ENCODE measurements around the gene RHO.
"Not testable (repeated sequence)": the region's sequence is repeated elsewhere in the genome, so short reads cannot be mapped to it uniquely, and the experiment has no call there.

The RHO gene

DNA sequence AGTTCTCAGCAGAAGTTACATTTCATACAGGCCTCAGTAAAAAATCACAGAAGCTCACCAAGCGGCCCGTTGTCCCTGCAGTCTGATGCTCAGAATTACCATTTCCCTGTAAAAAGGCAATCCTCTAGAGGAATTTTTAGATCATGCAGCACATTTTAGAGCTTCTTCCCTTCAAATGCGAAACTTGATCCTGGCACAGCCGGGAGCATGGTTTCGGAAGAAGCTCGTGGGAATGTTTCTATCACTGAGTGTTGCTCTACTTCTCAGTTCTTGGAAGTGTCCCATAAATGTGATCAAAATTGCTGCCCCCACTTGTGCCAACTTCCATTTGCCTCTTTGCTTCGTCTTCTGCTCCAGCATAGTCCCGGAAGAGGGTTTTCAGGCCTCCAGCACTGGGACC is 10.8 kb downstream of the RHO start:
- no peak overlapping the region for H3K4me3 ChIP-seq (replicated peaks; ENCODE audit: low read depth, low read length)
- no peak for DNase-seq (ENCODE audit: low read depth)

DNA sequence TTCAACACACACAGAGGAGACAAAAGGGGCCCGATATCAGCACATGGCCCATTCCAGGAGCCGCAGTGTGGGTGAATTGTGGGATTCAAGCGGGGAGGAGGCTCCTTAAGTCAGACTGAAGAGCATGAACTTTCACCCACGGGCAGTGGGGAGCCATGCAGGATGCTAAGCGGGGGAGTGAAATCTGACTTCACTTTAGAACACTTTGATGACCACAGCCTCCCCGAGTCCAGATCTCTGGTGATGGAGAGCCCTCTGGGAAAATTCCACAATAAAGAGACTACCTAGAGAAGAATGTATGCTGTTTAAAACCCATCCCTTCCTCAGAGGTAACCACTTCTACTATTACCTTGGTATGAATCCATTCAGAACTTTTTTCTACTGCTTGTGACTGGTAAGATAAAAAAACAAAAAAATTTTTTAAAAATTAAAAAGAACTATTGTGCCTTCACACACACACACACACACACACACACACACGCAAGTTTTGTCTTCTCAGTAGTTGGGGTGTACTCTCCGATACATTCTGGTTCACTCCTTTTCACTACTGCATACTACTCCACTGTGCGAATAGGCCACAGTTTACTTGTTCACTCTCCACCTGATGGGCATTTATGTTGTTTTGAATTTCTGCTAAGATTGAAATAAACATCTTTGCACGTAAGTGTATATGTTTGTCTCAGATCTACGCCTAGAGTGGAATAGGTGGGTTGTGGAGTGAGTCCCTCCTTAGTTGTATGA is 12.5 kb downstream of the RHO start:
- TF ChIP-seq, protein P1, sequence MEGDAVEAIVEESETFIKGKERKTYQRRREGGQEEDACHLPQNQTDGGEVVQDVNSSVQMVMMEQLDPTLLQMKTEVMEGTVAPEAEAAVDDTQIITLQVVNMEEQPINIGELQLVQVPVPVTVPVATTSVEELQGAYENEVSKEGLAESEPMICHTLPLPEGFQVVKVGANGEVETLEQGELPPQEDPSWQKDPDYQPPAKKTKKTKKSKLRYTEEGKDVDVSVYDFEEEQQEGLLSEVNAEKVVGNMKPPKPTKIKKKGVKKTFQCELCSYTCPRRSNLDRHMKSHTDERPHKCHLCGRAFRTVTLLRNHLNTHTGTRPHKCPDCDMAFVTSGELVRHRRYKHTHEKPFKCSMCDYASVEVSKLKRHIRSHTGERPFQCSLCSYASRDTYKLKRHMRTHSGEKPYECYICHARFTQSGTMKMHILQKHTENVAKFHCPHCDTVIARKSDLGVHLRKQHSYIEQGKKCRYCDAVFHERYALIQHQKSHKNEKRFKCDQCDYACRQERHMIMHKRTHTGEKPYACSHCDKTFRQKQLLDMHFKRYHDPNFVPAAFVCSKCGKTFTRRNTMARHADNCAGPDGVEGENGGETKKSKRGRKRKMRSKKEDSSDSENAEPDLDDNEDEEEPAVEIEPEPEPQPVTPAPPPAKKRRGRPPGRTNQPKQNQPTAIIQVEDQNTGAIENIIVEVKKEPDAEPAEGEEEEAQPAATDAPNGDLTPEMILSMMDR (IDR thresholded peaks at IDR 0.05; ENCODE audit: low read length, missing control alignments), result no peak

More for the DNA sequence above, 10.8 kb downstream of the RHO start:
- TF ChIP-seq, protein P1 (IDR thresholded peaks at IDR 0.05; ENCODE audit: low read length, missing control alignments), result no peak

DNA sequence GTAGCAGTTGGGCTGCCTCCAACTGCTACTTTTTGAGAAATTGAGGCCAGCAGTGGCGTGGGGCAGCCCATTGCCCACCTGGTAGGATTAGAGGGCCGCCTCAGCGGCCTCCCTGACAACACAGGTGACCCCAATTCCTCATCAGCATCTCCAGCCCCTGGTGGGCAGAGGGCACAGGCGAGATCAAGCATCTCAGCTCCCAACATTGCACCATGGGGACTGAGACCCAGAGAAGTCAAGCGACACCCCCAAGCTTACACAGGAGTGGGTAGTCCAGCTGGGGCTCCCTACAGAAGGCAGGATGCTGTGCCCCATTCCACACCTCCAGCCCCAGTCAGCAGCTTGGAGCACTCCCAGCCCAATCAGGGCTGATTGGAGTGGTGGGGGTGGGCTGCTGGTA is 14.3 kb downstream of the RHO start:
- H3K4me3 ChIP-seq (replicated peaks; ENCODE audit: low read depth, low read length), result no peak overlapping the region
- TF ChIP-seq, protein P1 (IDR thresholded peaks at IDR 0.05; ENCODE audit: low read length, missing control alignments), result no peak
- DNase-seq (ENCODE audit: low read depth), result no peak

More for the DNA sequence above, 12.5 kb downstream of the RHO start:
- no peak for DNase-seq (ENCODE audit: low read depth)
- H3K4me3 ChIP-seq (replicated peaks; ENCODE audit: low read depth, low read length), result no peak overlapping the region

DNA sequence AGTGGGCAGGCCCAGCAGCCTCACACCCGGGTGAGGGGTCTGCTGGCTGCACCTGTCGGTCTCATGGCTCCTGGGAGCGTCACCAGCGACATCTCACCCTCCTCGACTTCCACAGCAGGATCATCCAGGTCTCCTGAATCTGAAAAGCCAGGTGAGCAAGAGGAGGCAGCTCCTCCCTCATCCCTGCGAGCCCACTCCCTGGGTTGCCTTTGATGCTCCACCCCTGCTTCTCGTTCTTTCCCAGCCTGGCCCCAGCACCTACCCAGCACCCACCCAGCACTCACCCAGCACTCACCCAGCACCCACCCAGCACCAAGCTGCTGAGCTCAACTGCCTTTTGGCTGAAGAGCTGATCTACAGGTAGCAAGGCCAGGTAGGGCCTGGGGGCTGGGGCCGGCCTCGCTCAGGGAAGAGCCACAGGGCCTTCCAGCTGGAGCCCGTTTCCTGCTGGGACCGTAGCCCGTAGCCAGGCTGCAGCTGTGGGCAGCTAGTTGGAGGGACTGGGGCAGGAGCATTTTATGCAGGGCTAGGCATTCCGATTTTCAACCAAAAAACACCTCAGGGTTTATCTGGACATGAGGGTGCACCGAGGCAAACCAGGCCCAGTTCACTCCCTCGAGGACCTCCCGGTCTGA is 14.8 kb downstream of the RHO start, which contains the start of gene H1-8:
Gene H1-8 (plus strand): TSS at position 20 of the 635 bp plus-strand sequence. CDS start 44 bp downstream, at position 64.
- TF ChIP-seq, protein P1 (IDR thresholded peaks at IDR 0.05; ENCODE audit: low read length, missing control alignments), result no peak
- no peak within 1 kb of the TSS for H3K4me3 ChIP-seq (replicated peaks; ENCODE audit: low read depth, low read length)
- DNase-seq (ENCODE audit: low read depth), result no peak

DNA sequence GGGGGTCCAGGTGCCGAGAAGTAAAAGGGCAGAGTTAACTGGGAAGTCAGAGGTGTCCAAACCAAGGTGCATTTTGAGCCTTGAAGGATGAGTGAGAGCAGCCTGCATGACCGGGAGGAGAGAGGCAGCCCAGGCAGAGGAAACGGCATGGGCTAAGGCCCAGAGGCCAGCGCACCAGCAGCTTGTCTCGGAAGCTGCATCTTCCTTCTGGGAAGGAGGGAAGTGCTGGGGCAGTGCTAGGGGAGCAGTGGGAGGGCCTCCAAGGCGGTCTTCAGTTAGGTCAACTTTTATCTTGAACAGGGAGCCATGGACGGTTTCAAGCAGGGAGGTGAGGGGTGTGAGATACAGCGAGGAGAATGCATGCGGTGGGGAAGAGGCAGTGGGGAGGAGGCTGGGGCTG is 15.6 kb downstream of the RHO start:
- TF ChIP-seq, protein P1 (IDR thresholded peaks at IDR 0.05; ENCODE audit: low read length, missing control alignments), result no peak
- H3K4me3 ChIP-seq (replicated peaks; ENCODE audit: low read depth, low read length), result no peak overlapping the region
- no peak for DNase-seq (ENCODE audit: low read depth)

DNA sequence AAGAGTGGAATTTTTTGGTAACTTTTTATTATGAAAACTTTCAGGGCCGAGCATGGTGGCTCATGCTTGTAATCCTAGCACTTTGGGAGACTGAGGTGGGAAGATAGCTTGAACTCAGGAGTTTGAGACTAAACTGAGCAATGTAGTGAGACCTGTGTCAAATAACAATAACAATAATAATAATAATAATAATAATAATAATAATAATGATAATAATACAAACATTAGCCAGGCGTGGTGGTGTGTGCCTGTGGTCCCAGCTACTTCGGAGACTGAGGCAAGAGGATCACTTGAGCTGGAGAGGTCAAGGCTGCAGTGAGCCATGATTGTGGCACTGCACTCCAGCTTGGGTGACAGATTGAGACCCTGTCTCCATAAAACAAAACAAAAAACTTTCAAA is 17.5 kb downstream of the RHO start:
- DNase-seq (ENCODE audit: low read depth); H3K4me3 ChIP-seq (replicated peaks; ENCODE audit: low read depth, low read length): not testable (repeated sequence)

DNA sequence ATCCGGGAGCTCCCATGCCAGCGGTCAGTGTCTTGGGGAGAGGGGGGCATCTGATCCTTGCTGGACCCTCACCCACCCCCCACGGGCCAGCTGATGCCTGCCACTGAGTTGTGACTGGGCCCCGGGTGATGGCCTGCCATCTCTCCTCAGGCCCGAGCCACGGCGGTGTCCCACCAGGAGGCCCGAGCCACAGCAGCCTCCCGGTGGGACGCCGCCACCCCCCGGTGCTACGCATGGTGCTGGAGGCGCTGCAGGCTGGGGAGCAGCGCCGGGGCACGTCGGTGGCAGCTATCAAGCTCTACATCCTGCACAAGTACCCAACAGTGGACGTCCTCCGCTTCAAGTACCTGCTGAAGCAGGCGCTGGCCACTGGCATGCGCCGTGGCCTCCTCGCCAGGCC is 18.8 kb downstream of the RHO start:
- no peak overlapping the region for H3K4me3 ChIP-seq (replicated peaks; ENCODE audit: low read depth, low read length)
- no peak for DNase-seq (ENCODE audit: low read depth)
- TF ChIP-seq, protein P1 (IDR thresholded peaks at IDR 0.05; ENCODE audit: low read length, missing control alignments), result no peak

Data from fibroblast of pulmonary artery (primary cell).